ENCODE measurements around the gene NKX2-1. TPM values are rescaled to one million over a fixed set of nuclear protein-coding genes. Genes with fewer than 3 reads are reported as not detected.

NKX2-1 gene
- not detected in 2 replicates for total RNA-seq

GRCh38 chr14:36519431-36520321 lies at the start of gene NKX2-1:
TSS of gene NKX2-1 (minus strand) at chr14:36520232. CDS start at chr14:36520129, 103 bp downstream.

Other genes with a start within 250 kb of the NKX2-1 start
- 7.8 and 8.4 TPM in 2 replicates for gene MBIP, start 199.6 kb downstream of the NKX2-1 start, total RNA-seq
- gene NKX2-8, start 62.4 kb upstream of the NKX2-1 start, total RNA-seq, result 0.86 TPM in 1 of 2 replicates, not detected in the other
- under 0.01 and 0.04 TPM in 2 replicates for gene PAX9, start 141.6 kb upstream of the NKX2-1 start, total RNA-seq

Measured in hair follicular keratinocyte (primary cell).